ENCODE data around the gene PTGFRN. TPM values are rescaled to one million over a fixed set of nuclear protein-coding genes. Genes with fewer than 3 reads are reported as not detected.
A peak's percentile ranks its signal among the peaks of the same experiment; 100 is the strongest.

The PTGFRN gene
- total and polyA plus RNA-seq, 8 donors = 38.1 to 77.5 (median 67.9) TPM

- Histone ChIP-seq H3K4me1 (peaks cover 7 to 13% of the 10 kb centered on the region in 2 donors), H3K9me3 (no peaks in the 10 kb centered on the region), H3K27me3 (peaks cover 0 to 15% of the 10 kb centered on the region in 2 donors), H3K4me3 (no peak overlapping the region), H3K27ac (no peak overlapping the region), H3K36me3 (no peaks in the 10 kb centered on the region)
- no peak for DNase-seq
- intact Hi-C loops (cut with DNase I) = no loop called here
- TF ChIP-seq CTCF (IDR thresholded peaks at IDR 0.05) = no peak
- no peak for ATAC-seq
Measured at GRCh38 chr1:116916002-116916401, 6.3 kb downstream of the PTGFRN start.

- Histone ChIP-seq H3K9me3 (no peaks in the 10 kb centered on the region), H3K4me3 (no peak overlapping the region), H3K4me1 (peaks cover 0 to 6% of the 10 kb centered on the region in 2 donors), H3K27ac (no peak overlapping the region), H3K27me3 (peaks cover 0 to 7% of the 10 kb centered on the region in 2 donors), H3K36me3 (no peaks in the 10 kb centered on the region)
- no peak for DNase-seq
- intact Hi-C loops (cut with DNase I) = no loop called here
- peak; percentile 78 for ATAC-seq
- TF ChIP-seq CTCF (IDR thresholded peaks at IDR 0.05) = no peak
Measured at GRCh38 chr1:116916533-116917445, 7.1 kb downstream of the PTGFRN start.

- no peak for DNase-seq
- H3K36me3 ChIP-seq = no peaks in the 10 kb centered on the region
- intact Hi-C loops (cut with DNase I) = no loop called here
- no peak overlapping the region for H3K4me3 ChIP-seq
- no peaks in the 10 kb centered on the region for H3K27me3 ChIP-seq
- no peaks in the 10 kb centered on the region for H3K9me3 ChIP-seq
- no peak for TF ChIP-seq CTCF (IDR thresholded peaks at IDR 0.05)
- H3K4me1 ChIP-seq = peaks cover 0 to 6% of the 10 kb centered on the region in 2 donors
- ATAC-seq = no peak
- H3K27ac ChIP-seq = no peak overlapping the region
Measured at GRCh38 chr1:116918714-116919357, 9.1 kb downstream of the PTGFRN start.

DNA sequence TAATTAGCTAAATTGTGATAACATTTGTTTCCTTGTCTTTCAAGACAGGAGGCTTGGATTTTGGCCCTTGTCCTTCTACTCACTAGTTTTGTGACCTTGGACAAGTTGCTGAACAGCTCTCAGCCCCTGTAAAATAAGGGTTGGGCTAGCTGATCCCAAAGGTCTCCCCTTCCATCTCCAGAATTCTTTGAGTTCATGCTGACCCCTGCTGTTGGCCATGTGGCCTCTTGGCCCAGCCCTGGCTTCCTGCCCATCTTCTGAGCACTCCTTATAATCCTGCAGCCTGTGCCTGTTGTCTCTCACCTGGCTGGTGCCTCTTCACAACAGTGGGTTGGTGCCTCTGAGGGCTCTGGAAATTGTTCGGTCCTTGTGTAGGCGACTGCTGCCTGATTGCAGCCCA lies 10.1 kb downstream of the PTGFRN start:
- no peak for TF ChIP-seq CTCF (IDR thresholded peaks at IDR 0.05)
- Histone ChIP-seq H3K4me1 (peaks cover 0 to 6% of the 10 kb centered on the region in 2 donors), H3K27me3 (no peaks in the 10 kb centered on the region), H3K36me3 (no peaks in the 10 kb centered on the region), H3K9me3 (no peaks in the 10 kb centered on the region), H3K4me3 (no peak overlapping the region), H3K27ac (no peak overlapping the region)
- intact Hi-C loops (cut with DNase I) = no loop called here
- peak; percentile 11 for ATAC-seq
- peak in 1 of 4 donors; percentile 38 for DNase-seq

DNA sequence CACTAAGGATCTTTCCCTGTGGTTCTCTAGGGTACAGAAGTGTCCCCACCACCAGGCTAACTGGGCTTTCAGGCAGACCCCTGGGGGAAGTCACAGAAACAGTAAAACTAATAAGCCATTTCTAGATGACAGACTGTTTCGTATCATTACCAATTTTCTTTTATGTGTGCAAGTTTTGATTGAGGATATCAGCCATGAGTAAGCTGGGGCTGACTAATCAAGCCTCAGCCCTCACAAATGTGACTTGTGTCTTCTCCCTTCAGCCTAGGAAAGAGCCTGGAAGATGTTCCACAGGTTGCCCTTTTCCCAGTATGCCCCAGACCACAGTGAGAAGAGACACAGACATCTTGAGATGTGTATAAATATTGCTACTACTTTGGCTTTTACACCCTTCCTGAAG lies 10.5 kb downstream of the PTGFRN start:
- Histone ChIP-seq H3K27ac (no peak overlapping the region), H3K4me3 (no peak overlapping the region), H3K9me3 (no peaks in the 10 kb centered on the region), H3K4me1 (peaks cover 0 to 3% of the 10 kb centered on the region in 2 donors), H3K27me3 (no peaks in the 10 kb centered on the region), H3K36me3 (no peaks in the 10 kb centered on the region)
- TF ChIP-seq CTCF (IDR thresholded peaks at IDR 0.05) = no peak
- intact Hi-C loops (cut with DNase I) = no loop called here
- DNase-seq (no peak), ATAC-seq (no peak)

All from left lung (tissue), 10 donors.